ENCODE data around the gene PCNX3. TPM values are rescaled to one million over a fixed set of nuclear protein-coding genes. Genes with fewer than 3 reads are reported as not detected.

The PCNX3 gene
- total and polyA plus RNA-seq, 3 experiments from 2014 or later = 8.5 to 53.1 (median 46.4) TPM

DNA sequence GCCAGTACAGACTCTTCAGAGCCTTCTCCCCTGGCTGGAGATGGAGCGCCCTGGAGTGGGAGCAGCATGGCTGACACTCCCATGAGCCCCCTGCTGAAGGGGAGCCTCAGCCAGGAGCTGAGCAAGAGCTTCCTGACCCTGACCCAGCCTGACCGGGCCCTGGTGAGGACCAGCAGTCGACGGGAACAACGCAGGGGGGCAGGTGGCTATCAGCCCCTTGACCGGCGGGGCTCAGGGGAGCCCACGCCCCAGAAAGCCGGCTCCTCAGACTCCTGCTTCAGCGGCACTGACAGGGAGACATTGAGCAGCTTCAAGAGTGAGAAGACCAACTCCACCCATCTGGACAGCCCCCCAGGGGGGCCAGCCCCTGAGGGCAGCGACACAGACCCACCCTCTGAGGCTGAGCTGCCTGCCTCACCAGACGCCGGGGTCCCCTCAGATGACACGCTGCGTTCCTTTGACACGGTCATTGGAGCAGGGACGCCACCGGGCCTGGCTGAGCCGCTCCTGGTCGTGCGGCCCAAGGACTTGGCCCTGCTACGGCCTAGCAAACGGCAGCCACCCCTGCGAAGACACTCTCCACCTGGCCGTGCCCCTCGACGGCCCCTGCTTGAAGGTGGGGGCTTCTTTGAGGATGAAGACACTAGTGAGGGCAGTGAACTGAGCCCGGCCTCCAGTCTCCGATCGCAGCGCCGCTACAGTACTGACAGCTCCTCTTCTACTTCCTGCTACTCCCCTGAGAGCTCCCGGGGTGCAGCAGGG, 2.6 kb downstream of the PCNX3 start:
- Mint-ChIP-seq H3K36me3 (peaks cover 0 to 72% (median 3%) of the 10 kb centered on the region in 3 donors), H3K4me3 (peak overlapping the region in 2 of 7 donors; percentile 56 to 89), H3K27me3 (no peaks in the 10 kb centered on the region), H3K9me3 (no peaks in the 10 kb centered on the region), H3K4me1 (peaks cover 15 to 45% (median 15%) of the 10 kb centered on the region in 3 donors), H3K27ac (peak overlapping the region in 1 of 8 donors; percentile 19)
- POLR2A ChIA-PET = no interaction called here
- DNase-seq = no peak
- Histone ChIP-seq H3K27me3 (ENCODE audit: insufficient read depth, low read length, poor library complexity, severe bottlenecking) (no peaks in the 10 kb centered on the region), H3K36me3 (ENCODE audit: insufficient read depth, low read length) (peaks cover 16% of the 10 kb centered on the region), H3K27ac (ENCODE audit: low read depth, low read length) (no peak overlapping the region), H3K4me1 (ENCODE audit: insufficient read depth, low read length) (peaks cover 16% of the 10 kb centered on the region), H3K9me3 (ENCODE audit: low read length) (no peaks in the 10 kb centered on the region), H3K4me3 (ENCODE audit: low read length) (no peak overlapping the region)
- CTCF ChIA-PET = no interaction called here

DNA sequence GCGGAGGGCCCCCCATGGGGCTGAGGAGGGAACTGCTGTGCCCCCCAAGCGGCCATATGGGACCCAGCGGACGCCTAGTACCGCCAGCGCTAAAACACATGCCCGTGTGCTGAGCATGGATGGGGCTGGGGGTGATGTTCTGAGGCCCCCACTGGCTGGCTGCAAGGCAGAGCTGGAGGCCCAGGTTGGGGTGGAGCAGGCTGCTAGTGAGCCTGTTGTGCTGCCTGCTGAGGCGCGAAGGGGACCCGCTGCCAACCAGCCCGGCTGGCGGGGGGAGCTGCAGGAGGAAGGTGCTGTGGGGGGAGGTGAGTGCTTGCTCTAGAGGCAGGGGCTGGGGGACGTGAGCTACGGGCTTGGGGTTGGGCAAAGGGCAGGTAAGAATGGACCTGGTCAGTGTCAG, 3.2 kb downstream of the PCNX3 start:
- H3K36me3 ChIP-seq (ENCODE audit: insufficient read depth, low read length) = peaks cover 20% of the 10 kb centered on the region
- H3K27me3 ChIP-seq (ENCODE audit: insufficient read depth, low read length, poor library complexity, severe bottlenecking) = no peaks in the 10 kb centered on the region
- Mint-ChIP-seq H3K4me1 (peaks cover 13 to 40% (median 14%) of the 10 kb centered on the region in 3 donors), H3K4me3 (peak overlapping the region in 3 of 7 donors; percentile 15 to 78 (median 54)), H3K9me3 (no peaks in the 10 kb centered on the region), H3K27ac (peak overlapping the region in 1 of 8 donors; percentile 61), H3K36me3 (peaks cover 0 to 78% (median 3%) of the 10 kb centered on the region in 3 donors), H3K27me3 (no peaks in the 10 kb centered on the region)
- peaks cover 14% of the 10 kb centered on the region for H3K4me1 ChIP-seq (ENCODE audit: insufficient read depth, low read length)
- CTCF ChIA-PET = no interaction called here
- H3K4me3 ChIP-seq (ENCODE audit: low read length) = no peak overlapping the region
- no peak overlapping the region for H3K27ac ChIP-seq (ENCODE audit: low read depth, low read length)
- POLR2A ChIA-PET = no interaction called here
- no peaks in the 10 kb centered on the region for H3K9me3 ChIP-seq (ENCODE audit: low read length)
- DNase-seq = no peak

DNA sequence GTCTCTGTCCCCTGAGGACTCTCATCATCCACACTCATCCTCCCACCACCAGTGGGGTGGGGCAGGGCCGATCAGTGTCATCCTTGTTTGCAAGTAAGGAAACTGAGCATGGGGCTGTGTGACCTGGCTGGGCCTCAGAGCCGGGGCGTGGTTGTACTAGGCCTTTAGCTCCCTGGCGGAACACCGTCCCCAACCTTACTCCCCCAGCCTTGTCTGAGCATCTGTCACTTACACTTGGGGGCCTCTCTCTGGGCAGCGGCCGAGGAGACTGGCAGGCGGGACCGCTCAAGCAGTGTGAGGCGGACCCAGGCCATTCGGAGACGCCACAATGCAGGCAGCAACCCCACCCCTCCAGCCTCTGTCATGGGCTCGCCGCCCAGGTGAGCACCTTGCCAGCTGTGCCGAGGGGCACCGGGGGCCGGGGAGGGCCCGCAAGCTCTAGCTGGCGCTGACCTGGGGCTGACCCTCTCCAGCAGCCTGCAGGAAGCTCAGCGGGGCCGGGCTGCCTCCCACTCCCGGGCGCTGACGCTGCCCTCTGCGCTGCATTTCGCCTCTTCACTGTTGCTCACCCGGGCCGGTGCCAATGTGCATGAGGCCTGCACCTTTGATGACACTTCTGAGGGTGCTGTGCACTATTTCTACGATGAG, 3.8 kb downstream of the PCNX3 start:
- ChIA-PET POLR2A (no interaction called here), CTCF (no interaction called here)
- peak overlapping the region in 1 of 8 donors; percentile 38 for H3K27ac Mint-ChIP-seq
- H3K9me3 Mint-ChIP-seq = no peaks in the 10 kb centered on the region
- H3K36me3 ChIP-seq (ENCODE audit: insufficient read depth, low read length) = peaks cover 24% of the 10 kb centered on the region
- H3K36me3 Mint-ChIP-seq = peaks cover 0 to 78% (median 3%) of the 10 kb centered on the region in 3 donors
- H3K27ac ChIP-seq (ENCODE audit: low read depth, low read length) = no peak overlapping the region
- H3K4me1 Mint-ChIP-seq = peaks cover 11 to 36% (median 14%) of the 10 kb centered on the region in 3 donors
- H3K9me3 ChIP-seq (ENCODE audit: low read length) = no peaks in the 10 kb centered on the region
- DNase-seq = no peak
- no peaks in the 10 kb centered on the region for H3K27me3 Mint-ChIP-seq
- peaks cover 14% of the 10 kb centered on the region for H3K4me1 ChIP-seq (ENCODE audit: insufficient read depth, low read length)
- peak overlapping the region in 2 of 7 donors; percentile 46 to 58 for H3K4me3 Mint-ChIP-seq
- H3K4me3 ChIP-seq (ENCODE audit: low read length) = no peak overlapping the region
- H3K27me3 ChIP-seq (ENCODE audit: insufficient read depth, low read length, poor library complexity, severe bottlenecking) = no peaks in the 10 kb centered on the region

DNA sequence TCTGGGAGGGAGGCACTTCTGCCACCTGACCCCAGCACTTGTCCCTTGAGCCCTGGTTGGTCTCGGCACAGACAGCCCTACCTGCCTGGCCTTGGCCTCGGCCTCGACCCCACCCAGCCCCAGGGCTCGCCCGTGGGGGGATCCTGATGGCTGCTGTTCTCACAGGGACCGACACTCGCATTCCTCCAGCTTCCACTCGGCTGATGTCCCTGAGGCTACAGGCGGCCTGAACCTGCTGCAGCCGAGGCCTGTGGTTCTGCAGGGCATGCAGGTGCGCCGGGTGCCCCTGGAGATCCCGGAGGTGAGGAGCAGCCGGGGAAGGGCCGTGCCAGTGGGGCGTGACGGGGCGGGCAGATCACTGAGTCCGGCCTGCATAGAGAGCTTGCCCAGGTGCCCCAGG, 5.1 kb downstream of the PCNX3 start:
- Mint-ChIP-seq H3K4me1 (peaks cover 11 to 36% (median 14%) of the 10 kb centered on the region in 3 donors), H3K27ac (peak overlapping the region in 1 of 8 donors; percentile 15), H3K36me3 (peaks cover 0 to 83% (median 3%) of the 10 kb centered on the region in 3 donors), H3K4me3 (no peak overlapping the region), H3K9me3 (no peaks in the 10 kb centered on the region), H3K27me3 (no peaks in the 10 kb centered on the region)
- POLR2A ChIA-PET = no interaction called here
- Histone ChIP-seq H3K27me3 (ENCODE audit: insufficient read depth, low read length, poor library complexity, severe bottlenecking) (no peaks in the 10 kb centered on the region), H3K36me3 (ENCODE audit: insufficient read depth, low read length) (peaks cover 24% of the 10 kb centered on the region), H3K9me3 (ENCODE audit: low read length) (no peaks in the 10 kb centered on the region), H3K4me3 (ENCODE audit: low read length) (no peak overlapping the region), H3K27ac (ENCODE audit: low read depth, low read length) (no peak overlapping the region), H3K4me1 (ENCODE audit: insufficient read depth, low read length) (peaks cover 14% of the 10 kb centered on the region)
- no peak for DNase-seq
- CTCF ChIA-PET = no interaction called here

DNA sequence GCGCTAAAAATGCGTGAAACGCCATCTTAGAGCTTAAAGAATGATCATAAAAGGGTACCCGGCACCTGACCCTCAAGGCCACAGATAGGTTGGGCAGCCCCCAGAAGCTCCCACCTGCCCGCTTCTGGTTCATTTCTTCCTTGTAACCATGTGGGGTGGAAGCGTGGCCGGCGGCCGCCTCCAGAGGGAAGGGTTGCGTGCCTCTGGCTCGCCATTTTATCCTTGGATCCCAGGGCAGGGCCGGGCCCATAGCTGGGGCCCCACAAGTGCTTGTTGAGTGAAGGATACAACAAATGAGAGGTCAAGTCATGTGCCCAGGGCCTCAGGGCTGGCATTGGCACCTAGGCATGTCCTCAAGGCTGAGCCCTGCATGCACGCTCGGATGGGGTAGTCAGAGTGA, 5.9 kb downstream of the PCNX3 start:
- no peak overlapping the region for H3K4me3 ChIP-seq (ENCODE audit: low read length)
- H3K9me3 ChIP-seq (ENCODE audit: low read length) = no peaks in the 10 kb centered on the region
- peaks cover 0 to 87% (median 3%) of the 10 kb centered on the region in 3 donors for H3K36me3 Mint-ChIP-seq
- H3K4me1 Mint-ChIP-seq = peaks cover 12 to 40% (median 14%) of the 10 kb centered on the region in 3 donors
- H3K27me3 ChIP-seq (ENCODE audit: insufficient read depth, low read length, poor library complexity, severe bottlenecking) = no peaks in the 10 kb centered on the region
- no peak for DNase-seq
- no peak overlapping the region for H3K27ac ChIP-seq (ENCODE audit: low read depth, low read length)
- POLR2A ChIA-PET = no interaction called here
- peaks cover 26% of the 10 kb centered on the region for H3K36me3 ChIP-seq (ENCODE audit: insufficient read depth, low read length)
- peak overlapping the region in 1 of 8 donors; percentile 61 for H3K27ac Mint-ChIP-seq
- peaks cover 19% of the 10 kb centered on the region for H3K4me1 ChIP-seq (ENCODE audit: insufficient read depth, low read length)
- no peaks in the 10 kb centered on the region for H3K27me3 Mint-ChIP-seq
- H3K9me3 Mint-ChIP-seq = no peaks in the 10 kb centered on the region
- no peak overlapping the region for H3K4me3 Mint-ChIP-seq
- CTCF ChIA-PET = no interaction called here

DNA sequence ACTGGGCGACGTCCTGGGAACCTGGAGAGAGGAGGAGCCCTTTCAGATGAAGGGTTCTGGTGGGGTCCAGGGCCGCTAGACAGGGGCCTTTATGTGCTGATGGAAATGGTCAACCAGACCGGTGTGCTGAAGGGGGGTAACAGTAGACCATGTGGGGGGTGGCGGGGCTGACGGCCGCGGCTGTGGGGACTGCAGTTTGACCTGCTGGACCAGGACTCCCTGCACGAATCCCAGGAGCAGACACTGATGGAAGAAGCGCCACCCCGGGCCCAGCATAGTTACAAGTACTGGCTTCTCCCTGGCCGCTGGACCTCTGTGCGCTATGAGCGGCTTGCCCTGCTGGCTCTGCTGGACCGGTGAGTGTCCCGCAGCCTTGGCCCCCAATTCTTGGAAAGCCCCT, 6.4 kb downstream of the PCNX3 start:
- Mint-ChIP-seq H3K9me3 (no peaks in the 10 kb centered on the region), H3K4me3 (no peak overlapping the region), H3K27ac (peak overlapping the region in 1 of 8 donors; percentile 61), H3K4me1 (peaks cover 6 to 34% (median 9%) of the 10 kb centered on the region in 3 donors), H3K27me3 (no peaks in the 10 kb centered on the region), H3K36me3 (peaks cover 0 to 87% (median 3%) of the 10 kb centered on the region in 3 donors)
- no peaks in the 10 kb centered on the region for H3K27me3 ChIP-seq (ENCODE audit: insufficient read depth, low read length, poor library complexity, severe bottlenecking)
- peaks cover 13% of the 10 kb centered on the region for H3K4me1 ChIP-seq (ENCODE audit: insufficient read depth, low read length)
- no peak for DNase-seq
- ChIA-PET POLR2A (no interaction called here), CTCF (no interaction called here)
- no peak overlapping the region for H3K27ac ChIP-seq (ENCODE audit: low read depth, low read length)
- H3K36me3 ChIP-seq (ENCODE audit: insufficient read depth, low read length) = peaks cover 29% of the 10 kb centered on the region
- H3K4me3 ChIP-seq (ENCODE audit: low read length) = no peak overlapping the region
- H3K9me3 ChIP-seq (ENCODE audit: low read length) = no peaks in the 10 kb centered on the region

DNA sequence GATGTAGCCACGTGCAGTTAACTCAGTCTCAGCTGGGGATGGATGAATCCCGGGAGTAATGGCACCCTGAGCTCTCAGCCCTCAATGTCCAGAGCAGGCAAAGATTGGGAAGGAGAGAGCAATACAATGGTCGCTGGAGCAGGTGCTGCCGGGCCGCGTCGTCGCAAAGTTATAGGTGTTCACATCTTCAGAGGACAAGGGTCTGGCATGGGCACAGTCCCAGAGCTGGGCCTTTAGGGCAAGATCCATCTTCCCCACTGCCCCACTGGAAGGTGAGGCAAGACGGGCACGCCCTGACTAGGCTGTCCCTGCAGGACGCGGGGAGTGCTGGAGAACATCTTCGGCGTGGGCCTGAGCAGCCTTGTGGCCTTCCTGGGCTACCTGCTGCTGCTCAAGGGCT, 7.6 kb downstream of the PCNX3 start:
- H3K4me3 Mint-ChIP-seq = peak overlapping the region in 1 of 7 donors; percentile 34
- ChIA-PET POLR2A (interaction anchor here (1.0 kb wide), 1 partner anchor 10 kb away, joined by 4 read pairs; no protein-coding TSS in a partner anchor), CTCF (interaction anchor here (0.9 to 1.1 kb wide), 3 partner anchors 29 to 83 kb away, joined by 3 to 4 read pairs (median 3); no protein-coding TSS in a partner anchor)

More for the DNA sequence above, 7.6 kb downstream of the PCNX3 start:
- Histone ChIP-seq H3K36me3 (ENCODE audit: insufficient read depth, low read length) (peaks cover 32% of the 10 kb centered on the region), H3K9me3 (ENCODE audit: low read length) (no peaks in the 10 kb centered on the region), H3K27ac (ENCODE audit: low read depth, low read length) (no peak overlapping the region), H3K4me3 (ENCODE audit: low read length) (no peak overlapping the region), H3K4me1 (ENCODE audit: insufficient read depth, low read length) (peaks cover 7% of the 10 kb centered on the region), H3K27me3 (ENCODE audit: insufficient read depth, low read length, poor library complexity, severe bottlenecking) (no peaks in the 10 kb centered on the region)
- H3K27ac Mint-ChIP-seq = peak overlapping the region in 2 of 8 donors; percentile 54 to 61
- H3K27me3 Mint-ChIP-seq = no peaks in the 10 kb centered on the region
- peaks cover 4 to 25% (median 6%) of the 10 kb centered on the region in 3 donors for H3K4me1 Mint-ChIP-seq
- peaks cover 0 to 90% (median 3%) of the 10 kb centered on the region in 3 donors for H3K36me3 Mint-ChIP-seq
- H3K9me3 Mint-ChIP-seq = no peaks in the 10 kb centered on the region
- DNase-seq = no peak

Measured in CD8-positive, alpha-beta memory T cell (primary cell).